RWPE1 (cell line): Measurements from ENCODE around the gene PDHA1.

Experiments used
- CTCF ChIA-PET: fragments of 350-600 bp; sonication (Branson Sonifier 250); formaldehyde crosslinking; extraction: SDS; loops from one replicate; lab custom pipeline; 2021; lab: Yijun Ruan, JAX
- POLR2A ChIA-PET: fragments of 400-600 bp; formaldehyde crosslinking; extraction: SDS; loops from one replicate; lab custom pipeline; 2020; ENCODE audit warnings: antibody characterized with exemption; ENCODE audit not compliant: low non-redundant PET; lab: Yijun Ruan, JAX
- DNase-seq: peaks from one replicate; pipeline ENCODE4 v3.0.0; 2012; ENCODE audit warnings: low spot score
- H3K27ac ChIP-seq: fragments of 450-650 bp; 2 replicates; pipeline ENCODE4 v1.5.1; 2017
- CTCF ChIP-seq: fragments of 450-650 bp; conservative IDR thresholded peaks from 2 replicates; pipeline ENCODE4 v1.5.1; 2017; ENCODE audit warnings: low read depth, mild to moderate bottlenecking

Gene PDHA1

GRCh38 chrX:19392703-19393102 is 49.0 kb downstream of the PDHA1 start:
- no peak overlapping the region for H3K27ac ChIP-seq
- CTCF ChIA-PET: no interaction called here
- DNase-seq: no peak

GRCh38 chrX:19403696-19404095 is 60.0 kb downstream of the PDHA1 start:
- DNase-seq: no peak
- POLR2A ChIA-PET: no interaction called here
- CTCF ChIA-PET: interaction anchor here (0.5 to 0.6 kb wide), 2 partner anchors 127 to 168 kb away, joined by 3 read pairs; no protein-coding TSS in a partner anchor

More at GRCh38 chrX:19392703-19393102, 49.0 kb downstream of the PDHA1 start:
- no peak for TF ChIP-seq CTCF
- POLR2A ChIA-PET: no interaction called here

GRCh38 chrX:19410259-19410658 is 66.5 kb downstream of the PDHA1 start:
- DNase-seq: no peak
- CTCF ChIA-PET: interaction anchor here (0.6 kb wide), 1 partner anchor 60 kb away, joined by 3 read pairs; no protein-coding TSS in a partner anchor
- no peak for TF ChIP-seq CTCF
- POLR2A ChIA-PET: no interaction called here
- no peak overlapping the region for H3K27ac ChIP-seq

More at GRCh38 chrX:19403696-19404095, 60.0 kb downstream of the PDHA1 start:
- no peak for TF ChIP-seq CTCF
- no peak overlapping the region for H3K27ac ChIP-seq
